ENCODE data around the gene STPG1. TPM values are rescaled to one million over a fixed set of nuclear protein-coding genes. Genes with fewer than 3 reads are reported as not detected.
A peak's percentile ranks its signal among the peaks of the same experiment; 100 is the strongest.

The STPG1 gene
- total RNA-seq, 1 donor from 2014 or later = 16.7 TPM

DNA sequence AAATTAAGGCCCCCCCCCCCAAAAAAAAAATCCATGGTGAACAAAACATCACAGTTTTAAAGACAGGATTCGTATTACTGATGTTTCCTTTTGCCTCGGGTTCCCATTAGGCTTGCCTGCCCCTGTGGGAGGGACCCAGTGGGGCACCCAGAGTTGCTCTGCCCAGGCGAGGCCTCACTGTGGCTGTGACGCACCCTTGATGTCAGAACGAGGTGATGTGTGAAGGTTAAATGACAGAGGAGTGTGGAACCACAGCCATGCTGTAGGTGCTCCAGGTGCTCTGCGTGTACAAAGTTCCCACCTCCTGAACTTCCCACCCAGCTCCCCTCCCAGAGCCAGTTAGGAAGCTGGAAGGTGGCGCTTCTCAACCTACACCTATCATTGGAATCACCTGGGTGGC lies 56.5 kb downstream of the STPG1 start:
- no peak for DNase-seq (ENCODE audit: low spot score, unreplicated experiment)
- Mint-ChIP-seq H3K4me3 (ENCODE audit: low read depth) (no peak overlapping the region), H3K27ac (peak overlapping the region; percentile 41), H3K36me3 (ENCODE audit: insufficient read depth) (peaks cover 4% of the 10 kb centered on the region), H3K9me3 (ENCODE audit: low read depth) (no peaks in the 10 kb centered on the region), H3K27me3 (no peaks in the 10 kb centered on the region), H3K4me1 (ENCODE audit: low read depth) (no peaks in the 10 kb centered on the region)
- TF ChIP-seq, protein P1, sequence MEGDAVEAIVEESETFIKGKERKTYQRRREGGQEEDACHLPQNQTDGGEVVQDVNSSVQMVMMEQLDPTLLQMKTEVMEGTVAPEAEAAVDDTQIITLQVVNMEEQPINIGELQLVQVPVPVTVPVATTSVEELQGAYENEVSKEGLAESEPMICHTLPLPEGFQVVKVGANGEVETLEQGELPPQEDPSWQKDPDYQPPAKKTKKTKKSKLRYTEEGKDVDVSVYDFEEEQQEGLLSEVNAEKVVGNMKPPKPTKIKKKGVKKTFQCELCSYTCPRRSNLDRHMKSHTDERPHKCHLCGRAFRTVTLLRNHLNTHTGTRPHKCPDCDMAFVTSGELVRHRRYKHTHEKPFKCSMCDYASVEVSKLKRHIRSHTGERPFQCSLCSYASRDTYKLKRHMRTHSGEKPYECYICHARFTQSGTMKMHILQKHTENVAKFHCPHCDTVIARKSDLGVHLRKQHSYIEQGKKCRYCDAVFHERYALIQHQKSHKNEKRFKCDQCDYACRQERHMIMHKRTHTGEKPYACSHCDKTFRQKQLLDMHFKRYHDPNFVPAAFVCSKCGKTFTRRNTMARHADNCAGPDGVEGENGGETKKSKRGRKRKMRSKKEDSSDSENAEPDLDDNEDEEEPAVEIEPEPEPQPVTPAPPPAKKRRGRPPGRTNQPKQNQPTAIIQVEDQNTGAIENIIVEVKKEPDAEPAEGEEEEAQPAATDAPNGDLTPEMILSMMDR (IDR thresholded peaks at IDR 0.05; ENCODE audit: unreplicated experiment) = no peak

GRCh38 chr1:24355466-24355865 lies 58.1 kb downstream of the STPG1 start:
- no peaks in the 10 kb centered on the region for H3K4me1 Mint-ChIP-seq (ENCODE audit: low read depth)
- no peak for DNase-seq (ENCODE audit: low spot score, unreplicated experiment)
- H3K36me3 Mint-ChIP-seq (ENCODE audit: insufficient read depth) = peaks cover 4% of the 10 kb centered on the region
- H3K27ac Mint-ChIP-seq = no peak overlapping the region
- TF ChIP-seq, protein P1 (IDR thresholded peaks at IDR 0.05; ENCODE audit: unreplicated experiment) = no peak
- H3K9me3 Mint-ChIP-seq (ENCODE audit: low read depth) = no peaks in the 10 kb centered on the region
- no peaks in the 10 kb centered on the region for H3K27me3 Mint-ChIP-seq
- no peak overlapping the region for H3K4me3 Mint-ChIP-seq (ENCODE audit: low read depth)

- H3K36me3 Mint-ChIP-seq (ENCODE audit: insufficient read depth) = peaks cover 4% of the 10 kb centered on the region
- TF ChIP-seq, protein P1 (IDR thresholded peaks at IDR 0.05; ENCODE audit: unreplicated experiment) = no peak
These were observed 60.2 kb downstream of the STPG1 start for GRCh38 chr1:24353292-24353891.

DNA sequence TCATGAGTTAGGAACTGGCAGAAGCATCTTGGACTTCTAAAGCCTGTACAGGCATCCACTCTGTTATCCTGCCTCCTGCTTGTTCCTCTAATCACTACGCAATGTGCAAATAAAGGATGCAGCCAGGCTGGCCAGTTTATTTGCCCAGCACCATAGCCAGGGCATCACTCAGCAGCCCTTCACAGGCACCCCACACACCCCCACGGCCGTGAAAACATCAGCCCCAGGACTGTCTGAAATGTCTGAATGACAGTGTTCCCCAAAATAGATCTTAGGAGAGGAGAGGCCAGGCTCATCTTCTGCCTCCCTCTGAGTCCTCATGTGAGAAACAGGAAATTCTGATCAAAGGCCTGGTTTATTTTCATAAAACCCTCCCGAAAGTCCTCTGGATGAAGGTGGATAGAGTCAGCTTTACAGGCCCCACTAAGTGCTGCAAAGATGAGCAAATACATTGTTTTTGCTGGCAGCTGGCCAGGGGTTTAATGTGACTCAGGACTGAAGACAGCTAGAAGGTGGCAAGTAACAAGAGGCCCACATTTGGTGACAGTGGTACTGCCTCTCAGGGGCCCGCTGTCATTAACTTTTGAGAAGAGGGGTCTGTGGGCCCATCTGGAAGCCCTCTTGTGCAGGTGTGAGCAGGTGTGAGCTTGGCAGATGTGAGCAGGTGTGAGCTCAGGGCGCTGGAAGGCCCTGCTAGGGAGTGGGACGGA lies 61.5 kb downstream of the STPG1 start:
- no peak for DNase-seq (ENCODE audit: low spot score, unreplicated experiment)
- no peak overlapping the region for H3K4me3 Mint-ChIP-seq (ENCODE audit: low read depth)
- H3K36me3 Mint-ChIP-seq (ENCODE audit: insufficient read depth) = peaks cover 3% of the 10 kb centered on the region
- H3K27me3 Mint-ChIP-seq = peaks cover 6% of the 10 kb centered on the region
- H3K9me3 Mint-ChIP-seq (ENCODE audit: low read depth) = no peaks in the 10 kb centered on the region
- TF ChIP-seq, protein P1 (IDR thresholded peaks at IDR 0.05; ENCODE audit: unreplicated experiment) = no peak
- no peak overlapping the region for H3K27ac Mint-ChIP-seq
- H3K4me1 Mint-ChIP-seq (ENCODE audit: low read depth) = peaks cover 5% of the 10 kb centered on the region

More at GRCh38 chr1:24353292-24353891, 60.2 kb downstream of the STPG1 start:
- Mint-ChIP-seq H3K4me3 (ENCODE audit: low read depth) (no peak overlapping the region), H3K27me3 (peaks cover 6% of the 10 kb centered on the region), H3K27ac (no peak overlapping the region), H3K4me1 (ENCODE audit: low read depth) (no peaks in the 10 kb centered on the region), H3K9me3 (ENCODE audit: low read depth) (no peaks in the 10 kb centered on the region)
- no peak for DNase-seq (ENCODE audit: low spot score, unreplicated experiment)

DNA sequence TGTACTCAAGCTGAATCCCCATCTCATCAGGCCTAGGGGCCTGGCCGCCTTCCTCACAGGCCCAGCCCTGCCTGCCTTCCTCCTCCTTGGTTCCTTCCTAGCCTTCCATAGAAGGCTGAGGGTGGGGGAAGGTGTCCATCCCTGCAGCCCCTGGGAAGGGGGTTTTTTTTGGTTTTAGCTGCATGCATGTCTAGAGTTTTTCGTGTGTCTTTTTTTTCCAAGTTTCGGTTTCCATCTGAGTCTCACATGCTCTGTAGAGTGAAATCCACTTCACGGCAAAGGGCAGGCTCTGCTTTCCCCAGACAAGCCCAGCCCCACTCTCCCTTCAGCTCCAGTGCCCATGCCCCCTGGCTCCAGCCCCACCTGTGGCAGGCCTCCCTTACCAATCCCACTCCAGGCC lies 62.3 kb downstream of the STPG1 start:
- H3K27ac Mint-ChIP-seq = no peak overlapping the region
- DNase-seq (ENCODE audit: low spot score, unreplicated experiment) = no peak
- H3K4me3 Mint-ChIP-seq (ENCODE audit: low read depth) = no peak overlapping the region
- TF ChIP-seq, protein P1 (IDR thresholded peaks at IDR 0.05; ENCODE audit: unreplicated experiment) = no peak
- H3K36me3 Mint-ChIP-seq (ENCODE audit: insufficient read depth) = no peaks in the 10 kb centered on the region
- no peaks in the 10 kb centered on the region for H3K9me3 Mint-ChIP-seq (ENCODE audit: low read depth)
- H3K4me1 Mint-ChIP-seq (ENCODE audit: low read depth) = peaks cover 5% of the 10 kb centered on the region
- H3K27me3 Mint-ChIP-seq = peaks cover 6% of the 10 kb centered on the region
